ENCODE measurements around the gene ZNF646.

The ZNF646 gene

DNA sequence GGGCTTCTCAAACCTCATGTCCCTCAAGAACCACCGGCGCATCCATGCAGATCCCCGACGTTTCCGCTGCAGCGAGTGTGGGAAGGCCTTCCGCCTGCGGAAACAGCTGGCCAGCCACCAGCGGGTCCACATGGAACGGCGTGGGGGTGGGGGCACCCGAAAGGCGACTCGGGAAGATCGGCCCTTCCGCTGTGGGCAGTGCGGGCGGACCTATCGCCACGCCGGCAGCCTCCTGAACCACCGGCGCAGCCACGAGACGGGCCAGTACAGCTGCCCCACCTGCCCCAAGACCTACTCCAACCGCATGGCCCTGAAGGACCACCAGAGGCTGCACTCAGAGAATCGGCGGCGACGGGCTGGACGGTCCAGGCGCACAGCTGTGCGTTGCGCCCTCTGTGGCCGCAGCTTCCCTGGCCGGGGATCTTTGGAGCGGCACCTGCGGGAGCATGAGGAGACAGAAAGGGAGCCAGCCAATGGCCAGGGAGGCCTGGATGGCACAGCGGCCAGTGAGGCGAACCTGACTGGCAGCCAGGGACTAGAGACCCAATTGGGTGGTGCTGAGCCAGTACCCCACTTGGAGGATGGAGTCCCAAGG is 5.9 kb downstream of the ZNF646 start:
- Histone ChIP-seq H3K9me3 (no peaks in the 10 kb centered on the region), H3K4me3 (ENCODE audit: low read depth in 1 of 2, low read length in 1 of 2) (no peak overlapping the region), H3K27me3 (no peaks in the 10 kb centered on the region), H3K27ac (peak overlapping the region; percentile 71), H3K4me1 (ENCODE audit: control insufficient read depth in 1 of 2, insufficient read depth in 1 of 2, low read depth in 1 of 2, low read length in 1 of 2) (peaks cover 23 to 24% of the 10 kb centered on the region in 2 experiments), H3K36me3 (peaks cover 91% of the 10 kb centered on the region)
- TF ChIP-seq, protein P1, sequence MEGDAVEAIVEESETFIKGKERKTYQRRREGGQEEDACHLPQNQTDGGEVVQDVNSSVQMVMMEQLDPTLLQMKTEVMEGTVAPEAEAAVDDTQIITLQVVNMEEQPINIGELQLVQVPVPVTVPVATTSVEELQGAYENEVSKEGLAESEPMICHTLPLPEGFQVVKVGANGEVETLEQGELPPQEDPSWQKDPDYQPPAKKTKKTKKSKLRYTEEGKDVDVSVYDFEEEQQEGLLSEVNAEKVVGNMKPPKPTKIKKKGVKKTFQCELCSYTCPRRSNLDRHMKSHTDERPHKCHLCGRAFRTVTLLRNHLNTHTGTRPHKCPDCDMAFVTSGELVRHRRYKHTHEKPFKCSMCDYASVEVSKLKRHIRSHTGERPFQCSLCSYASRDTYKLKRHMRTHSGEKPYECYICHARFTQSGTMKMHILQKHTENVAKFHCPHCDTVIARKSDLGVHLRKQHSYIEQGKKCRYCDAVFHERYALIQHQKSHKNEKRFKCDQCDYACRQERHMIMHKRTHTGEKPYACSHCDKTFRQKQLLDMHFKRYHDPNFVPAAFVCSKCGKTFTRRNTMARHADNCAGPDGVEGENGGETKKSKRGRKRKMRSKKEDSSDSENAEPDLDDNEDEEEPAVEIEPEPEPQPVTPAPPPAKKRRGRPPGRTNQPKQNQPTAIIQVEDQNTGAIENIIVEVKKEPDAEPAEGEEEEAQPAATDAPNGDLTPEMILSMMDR (IDR thresholded peaks at IDR 0.05) = no peak

DNA sequence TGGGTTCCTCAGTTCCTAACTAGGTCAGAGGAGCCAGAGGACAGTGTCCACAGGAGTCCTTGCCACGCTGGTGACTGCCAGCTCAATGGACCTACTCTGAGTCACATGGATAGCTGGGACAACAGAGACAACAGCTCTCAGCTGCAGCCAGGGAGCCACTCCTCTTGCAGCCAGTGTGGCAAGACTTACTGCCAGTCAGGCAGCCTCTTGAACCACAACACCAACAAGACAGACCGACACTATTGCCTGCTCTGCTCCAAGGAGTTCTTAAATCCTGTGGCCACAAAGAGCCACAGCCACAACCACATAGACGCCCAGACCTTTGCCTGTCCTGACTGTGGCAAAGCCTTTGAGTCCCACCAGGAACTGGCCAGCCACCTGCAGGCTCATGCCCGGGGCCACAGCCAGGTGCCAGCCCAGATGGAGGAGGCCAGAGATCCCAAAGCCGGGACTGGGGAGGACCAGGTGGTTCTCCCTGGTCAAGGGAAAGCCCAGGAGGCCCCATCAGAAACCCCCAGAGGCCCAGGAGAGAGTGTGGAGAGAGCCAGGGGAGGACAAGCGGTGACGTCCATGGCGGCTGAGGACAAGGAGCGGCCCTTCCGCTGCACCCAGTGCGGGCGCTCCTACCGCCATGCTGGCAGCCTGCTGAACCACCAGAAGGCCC is 6.7 kb downstream of the ZNF646 start:
- H3K4me1 ChIP-seq (ENCODE audit: control insufficient read depth in 1 of 2, insufficient read depth in 1 of 2, low read depth in 1 of 2, low read length in 1 of 2) = peaks cover 16 to 19% of the 10 kb centered on the region in 2 experiments
- peak overlapping the region; percentile 71 for H3K27ac ChIP-seq
- TF ChIP-seq, protein P1 (IDR thresholded peaks at IDR 0.05) = no peak
- H3K27me3 ChIP-seq = no peaks in the 10 kb centered on the region
- no peak overlapping the region for H3K4me3 ChIP-seq (ENCODE audit: low read depth in 1 of 2, low read length in 1 of 2)
- H3K9me3 ChIP-seq = no peaks in the 10 kb centered on the region
- H3K36me3 ChIP-seq = peaks cover 97% of the 10 kb centered on the region

DNA sequence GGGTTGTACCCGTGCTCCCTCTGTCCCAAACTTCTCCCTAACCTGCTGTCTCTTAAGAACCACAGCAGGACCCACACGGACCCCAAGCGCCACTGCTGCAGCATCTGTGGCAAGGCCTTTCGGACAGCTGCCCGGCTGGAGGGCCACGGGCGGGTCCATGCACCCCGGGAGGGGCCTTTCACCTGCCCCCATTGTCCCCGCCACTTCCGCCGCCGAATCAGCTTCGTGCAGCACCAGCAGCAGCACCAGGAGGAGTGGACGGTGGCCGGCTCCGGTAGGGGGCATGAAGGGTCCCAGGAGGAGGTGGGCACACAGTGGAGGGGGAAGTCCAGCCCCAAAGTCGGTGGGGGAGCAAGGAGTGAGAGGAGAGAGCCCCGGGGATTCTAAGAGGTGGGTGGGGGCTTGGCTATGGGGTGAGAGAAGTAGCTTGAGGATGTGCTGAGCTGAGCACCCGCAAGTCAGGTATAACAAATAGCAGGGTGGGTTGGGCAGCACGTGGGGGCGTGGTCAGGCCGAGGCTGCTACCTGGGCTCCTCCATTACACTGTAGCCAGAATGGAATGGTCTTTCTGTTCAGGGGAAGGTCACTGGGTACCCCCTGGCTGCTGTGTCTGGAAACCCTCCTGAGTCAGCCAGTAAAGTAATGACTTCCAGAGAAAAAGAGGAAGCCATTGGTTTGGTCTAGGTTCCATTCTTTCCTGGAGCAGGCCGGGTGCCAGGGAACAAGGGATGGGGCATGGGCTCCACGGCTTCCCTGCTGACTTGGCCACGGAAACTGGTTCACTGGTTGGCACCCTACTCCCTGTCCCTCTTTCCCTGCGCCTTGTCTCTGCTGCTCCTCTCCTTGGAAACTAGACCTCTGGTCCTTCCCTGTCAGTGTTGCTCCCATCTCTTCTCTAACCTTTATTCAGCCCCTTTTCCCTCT is 7.5 kb downstream of the ZNF646 start:
- peaks cover 16 to 19% of the 10 kb centered on the region in 2 experiments for H3K4me1 ChIP-seq (ENCODE audit: control insufficient read depth in 1 of 2, insufficient read depth in 1 of 2, low read depth in 1 of 2, low read length in 1 of 2)
- H3K9me3 ChIP-seq = no peaks in the 10 kb centered on the region
- peaks cover 99% of the 10 kb centered on the region for H3K36me3 ChIP-seq
- H3K27ac ChIP-seq = peak overlapping the region; percentile 38
- H3K4me3 ChIP-seq (ENCODE audit: low read depth in 1 of 2, low read length in 1 of 2) = no peak overlapping the region
- TF ChIP-seq, protein P1 (IDR thresholded peaks at IDR 0.05) = no peak
- no peaks in the 10 kb centered on the region for H3K27me3 ChIP-seq

DNA sequence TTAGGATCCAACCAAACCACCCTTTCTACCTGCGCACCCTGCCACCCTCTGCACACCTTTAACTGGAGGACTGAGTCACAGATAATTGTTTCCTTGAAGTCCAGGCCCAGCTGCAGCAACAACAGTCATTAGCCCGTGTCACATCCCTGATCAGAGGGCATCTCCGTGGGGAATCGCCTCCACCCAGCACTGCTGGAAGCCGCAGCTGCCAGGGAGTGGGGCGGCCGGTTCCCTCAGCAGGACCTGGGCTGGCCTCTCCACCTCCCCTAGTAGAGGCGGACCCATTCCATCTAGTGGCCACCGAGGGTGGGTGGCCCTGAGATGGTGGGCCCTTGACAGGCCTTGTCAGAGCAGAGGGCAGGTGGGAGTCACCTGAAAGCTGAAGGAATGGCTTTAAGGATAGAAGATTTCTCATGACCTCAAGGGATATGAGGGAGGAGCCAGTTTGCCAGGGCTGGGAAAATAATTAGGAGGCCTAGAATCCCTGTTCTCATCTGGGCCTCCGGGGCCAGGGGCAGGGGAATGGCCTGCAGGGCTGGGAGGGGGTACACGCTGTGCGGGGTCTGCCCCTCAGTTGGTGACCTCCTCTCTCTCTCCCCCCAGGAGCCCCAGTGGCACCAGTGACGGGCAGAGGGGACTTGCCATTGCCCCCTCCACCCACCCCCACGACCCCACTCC is 8.3 kb downstream of the ZNF646 start:
- Histone ChIP-seq H3K36me3 (peaks cover 99% of the 10 kb centered on the region), H3K27me3 (no peaks in the 10 kb centered on the region), H3K4me1 (ENCODE audit: control insufficient read depth in 1 of 2, insufficient read depth in 1 of 2, low read depth in 1 of 2, low read length in 1 of 2) (peaks cover 16 to 19% of the 10 kb centered on the region in 2 experiments), H3K9me3 (no peaks in the 10 kb centered on the region), H3K27ac (peak overlapping the region; percentile 38), H3K4me3 (ENCODE audit: low read depth in 1 of 2, low read length in 1 of 2) (no peak overlapping the region)
- TF ChIP-seq, protein P1 (IDR thresholded peaks at IDR 0.05) = no peak

DNA sequence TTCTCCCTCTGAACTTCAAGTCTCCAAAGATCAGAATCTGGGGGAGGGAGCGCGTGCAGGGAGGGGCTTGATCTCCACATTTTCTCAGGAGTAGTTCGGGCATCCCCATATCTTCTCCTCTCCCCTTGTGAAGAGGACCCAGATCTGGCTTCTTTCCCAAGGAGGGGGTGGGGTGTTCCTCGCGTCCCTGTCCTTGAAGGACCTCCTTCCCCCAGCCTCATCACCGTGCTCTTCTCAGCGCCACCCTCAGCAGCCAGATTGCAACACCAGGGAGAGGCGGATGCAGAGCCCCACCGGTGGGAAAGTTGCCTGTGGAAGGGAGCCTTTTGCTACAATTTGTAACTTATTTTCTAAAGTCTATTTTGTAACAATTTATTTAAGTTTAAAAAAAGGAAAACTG is 8.9 kb downstream of the ZNF646 start:
- Histone ChIP-seq H3K36me3 (peaks cover 95% of the 10 kb centered on the region), H3K4me3 (ENCODE audit: low read depth in 1 of 2, low read length in 1 of 2) (no peak overlapping the region), H3K9me3 (no peaks in the 10 kb centered on the region), H3K27me3 (no peaks in the 10 kb centered on the region), H3K27ac (no peak overlapping the region), H3K4me1 (ENCODE audit: control insufficient read depth in 1 of 2, insufficient read depth in 1 of 2, low read depth in 1 of 2, low read length in 1 of 2) (peaks cover 16 to 19% of the 10 kb centered on the region in 2 experiments)
- TF ChIP-seq, protein P1 (IDR thresholded peaks at IDR 0.05) = no peak

Data from neutrophil (primary cell).